DMS53 treated with DMSO at 0.1 percent for 48 hours (cell line): ENCODE data around the gene AZU1.
"Not testable (repeated sequence)": the region's sequence is repeated elsewhere in the genome, so short reads cannot be mapped to it uniquely, and the experiment has no call there.

Experiments
- DNase-seq: peaks from one replicate; lab custom pipeline; 2025; ENCODE audit not compliant: unreplicated experiment; lab: John Stamatoyannopoulos, UW

Gene AZU1

GRCh38 chr19:810077-810855, 17.4 kb upstream of the AZU1 start:
- no peak for DNase-seq

GRCh38 chr19:810883-811489, 16.7 kb upstream of the AZU1 start:
- DNase-seq, result no peak

GRCh38 chr19:811506-812048, 16.1 kb upstream of the AZU1 start:
- DNase-seq, result no peak

- DNase-seq, result no peak
Measured at GRCh38 chr19:812049-812746, 15.4 kb upstream of the AZU1 start.

- DNase-seq, result no peak
Measured at GRCh38 chr19:812747-813218, 14.9 kb upstream of the AZU1 start.

GRCh38 chr19:813219-814151, 14.2 kb upstream of the AZU1 start:
- DNase-seq, result no peak

GRCh38 chr19:814152-815078, 13.2 kb upstream of the AZU1 start:
- no peak for DNase-seq

- DNase-seq, result no peak
Measured at GRCh38 chr19:815079-815774, 12.4 kb upstream of the AZU1 start.

GRCh38 chr19:815775-816499, 11.7 kb upstream of the AZU1 start:
- no peak for DNase-seq

GRCh38 chr19:816500-816857, 11.2 kb upstream of the AZU1 start:
- no peak for DNase-seq

GRCh38 chr19:820212-820611, 7.4 kb upstream of the AZU1 start:
- not testable (repeated sequence) for DNase-seq

- no peak for DNase-seq
Measured at GRCh38 chr19:821231-821824, 6.3 kb upstream of the AZU1 start.

GRCh38 chr19:821825-822503, 5.7 kb upstream of the AZU1 start, which contains the start of gene PLPPR3:
TSS of gene PLPPR3 (minus strand) at chr19:821955. CDS start at chr19:821559, 396 bp downstream.
- DNase-seq, result no peak

GRCh38 chr19:823565-824121, 4.0 kb upstream of the AZU1 start:
- DNase-seq, result no peak

- no peak for DNase-seq
Measured at GRCh38 chr19:824885-825284, 2.8 kb upstream of the AZU1 start.

- DNase-seq, result no peak
Measured at GRCh38 chr19:825897-826644, 1.6 kb upstream of the AZU1 start.
